Left ventricle myocardium inferior (tissue), 1 donor: ENCODE results near the gene LRRN3. TPM values are rescaled to one million over a fixed set of nuclear protein-coding genes. Genes with fewer than 3 reads are reported as not detected.

Experiments
- DNase-seq: peaks from one replicate; pipeline ENCODE4 v3.0.0-alpha.2; 2020
- H3K27ac ChIP-seq: fragments of 200-600 bp; replicated peaks from 2 replicates; pipeline ENCODE4 v1.8.0; 2021
- H3K27me3 ChIP-seq: fragments of 200-600 bp; 2 replicates; pipeline ENCODE4 v1.8.0; 2021; ENCODE audit warnings: low read depth
- H3K36me3 ChIP-seq: fragments of 200-600 bp; 2 replicates; pipeline ENCODE4 v1.8.0; 2021
- H3K4me1 ChIP-seq: fragments of 200-600 bp; 2 replicates; pipeline ENCODE4 v1.8.0; 2021
- H3K4me3 ChIP-seq: fragments of 200-600 bp; 2 replicates; pipeline ENCODE4 v1.8.0; 2021; ENCODE audit warnings: mild to moderate bottlenecking, moderate library complexity
- H3K9me3 ChIP-seq: fragments of 200-600 bp; replicated peaks from 2 replicates; pipeline ENCODE4 v1.8.0; 2021
- CTCF ChIP-seq: fragments of 200-600 bp; IDR thresholded peaks from 2 replicates; pipeline ENCODE4 v1.8.0; 2021; ENCODE audit warnings: antibody characterized with exemption, mild to moderate bottlenecking, borderline replicate concordance
- intact Hi-C: fragments of 100-400 bp; cut with micrococcal nuclease; formaldehyde crosslinking; loops from one replicate; pipeline ENCODE4 v1.11.0; 2022
- long read RNA-seq: library from polyadenylated mRNA; unstranded; transcript quantifications from one replicate; pipeline ENCODE4 v2.0.0, GENCODE V29; 2021
- total RNA-seq: library from RNA; stranded (reverse); fragmentation: NEBNext Ultra II Directional; extraction: Animal tissue kit (Norgen Biotek cat#: 25700); gene quantifications from one replicate; pipeline ENCODE4 v1.2.1, GENCODE V29; 2021
- donor health status: DM: no; HTN: yes; CAD: no; lungs with severe emphysema.

LRRN3 gene
- total RNA-seq: 7.4 TPM
- long read RNA-seq, transcript LRRN3-203 (2 exons, 3,513 nt): minor isoform, 8 of 19 reads
- long read RNA-seq, transcript LRRN3-201 (3 exons, 3,099 nt): major isoform, 9 of 19 reads
- long read RNA-seq, partial matches to known transcripts: 1 of 19 reads
- long read RNA-seq, other reads (novel, unspliced or antisense): 1 of 19 reads

GRCh38 chr7:111090846-111091245 lies at the start of gene LRRN3:
Gene LRRN3 (plus strand): TSS chr7:111091127. CDS start chr7:111122773, 31,646 bp downstream.
- H3K27ac ChIP-seq: peak within 1 kb of the TSS; percentile 25

DNA sequence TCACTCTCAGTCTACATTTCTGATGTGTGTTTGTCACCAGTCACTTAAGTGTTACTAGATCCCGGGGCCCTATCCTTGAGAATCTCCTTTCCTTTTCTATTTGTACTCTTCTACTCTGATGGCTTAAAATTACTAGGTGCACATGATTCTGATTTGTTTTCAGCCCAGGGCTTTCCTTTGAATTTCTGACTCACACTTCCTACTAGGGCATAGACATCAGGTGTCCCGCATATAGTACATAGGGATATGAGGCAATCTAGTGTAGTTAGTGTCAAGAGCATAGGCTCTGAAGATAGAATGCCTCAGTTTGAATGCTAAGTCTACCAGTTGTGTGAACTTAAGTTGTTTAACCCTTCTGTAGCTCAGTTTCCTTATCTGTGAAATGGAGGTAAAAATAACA lies 49.4 kb upstream of the LRRN3 start:
- DNase-seq: no peak
- Histone ChIP-seq H3K27ac (no peak overlapping the region), H3K36me3 (no peaks in the 10 kb centered on the region), H3K4me3 (no peak overlapping the region), H3K9me3 (no peaks in the 10 kb centered on the region), H3K4me1 (no peaks in the 10 kb centered on the region), H3K27me3 (no peaks in the 10 kb centered on the region)
- intact Hi-C loops: no loop called here
- no peak for TF ChIP-seq CTCF

More at GRCh38 chr7:111090846-111091245, at the start of gene LRRN3:
- H3K9me3 ChIP-seq: no peaks in the 10 kb centered on the region
- no peaks in the 10 kb centered on the region for H3K27me3 ChIP-seq
- H3K36me3 ChIP-seq: no peaks in the 10 kb centered on the region
- no peak for TF ChIP-seq CTCF
- H3K4me1 ChIP-seq: peaks cover 44% of the 10 kb centered on the region
- DNase-seq: peak; percentile 38
- H3K4me3 ChIP-seq: peak within 1 kb of the TSS; percentile 66
- intact Hi-C loops: no loop called here

DNA sequence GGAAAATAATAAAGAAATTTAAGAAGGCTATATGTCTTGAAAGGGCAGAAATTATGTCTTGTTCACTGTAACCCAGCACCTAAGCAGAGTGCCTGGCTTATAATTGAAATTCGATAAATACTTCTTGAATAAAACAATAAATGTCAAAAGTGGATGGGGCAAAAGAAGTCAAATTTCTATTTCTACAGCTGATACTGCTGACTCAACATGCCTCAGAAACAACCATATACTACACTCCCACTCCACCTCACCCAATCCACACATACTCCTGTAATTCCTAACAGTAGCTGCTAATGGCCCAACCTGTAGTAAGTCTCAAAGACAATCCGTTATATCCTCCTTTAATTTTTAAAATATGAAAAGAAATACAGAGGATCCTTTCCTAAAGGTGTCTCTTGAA lies 48.1 kb upstream of the LRRN3 start:
- no peaks in the 10 kb centered on the region for H3K4me1 ChIP-seq
- intact Hi-C loops: no loop called here
- DNase-seq: no peak
- no peak for TF ChIP-seq CTCF
- no peaks in the 10 kb centered on the region for H3K9me3 ChIP-seq
- H3K27ac ChIP-seq: no peak overlapping the region
- no peaks in the 10 kb centered on the region for H3K27me3 ChIP-seq
- no peak overlapping the region for H3K4me3 ChIP-seq
- H3K36me3 ChIP-seq: no peaks in the 10 kb centered on the region

GRCh38 chr7:111043561-111043960 lies 47.4 kb upstream of the LRRN3 start:
- no peak for TF ChIP-seq CTCF
- no peaks in the 10 kb centered on the region for H3K4me1 ChIP-seq
- no peaks in the 10 kb centered on the region for H3K36me3 ChIP-seq
- H3K27ac ChIP-seq: no peak overlapping the region
- no peaks in the 10 kb centered on the region for H3K9me3 ChIP-seq
- no peak overlapping the region for H3K4me3 ChIP-seq
- H3K27me3 ChIP-seq: no peaks in the 10 kb centered on the region
- no peak for DNase-seq
- intact Hi-C loops: no loop called here

GRCh38 chr7:111045449-111045848 lies 45.5 kb upstream of the LRRN3 start:
- H3K9me3 ChIP-seq: no peaks in the 10 kb centered on the region
- no peaks in the 10 kb centered on the region for H3K36me3 ChIP-seq
- H3K4me3 ChIP-seq: no peak overlapping the region
- DNase-seq: peak; percentile 14
- intact Hi-C loops: no loop called here
- H3K27me3 ChIP-seq: no peaks in the 10 kb centered on the region
- no peaks in the 10 kb centered on the region for H3K4me1 ChIP-seq
- no peak overlapping the region for H3K27ac ChIP-seq
- no peak for TF ChIP-seq CTCF
